K562 (cell line): ENCODE measurements around the gene POMC. TPM values are rescaled to one million over a fixed set of nuclear protein-coding genes. Genes with fewer than 3 reads are reported as not detected.

ENCODE experiments used
- ATAC-seq: fragments of 200-7000 bp; cut with Tn5 transposase; 3 replicates; pipeline ENCODE4 v1.9.1; 2020; ENCODE audit warnings: moderate library complexity
- BruUV-seq: library from RNA; stranded (reverse); fragments of 400-500 nt; replicated peaks from 2 replicates; lab custom pipeline; 2021; lab: Mats Ljungman, UMichigan
- CTCF ChIA-PET: fragments of 300-600 bp; formaldehyde crosslinking; extraction: SDS; loops from one replicate; lab custom pipeline; 2021; ENCODE audit warnings: low intra/inter-chr PET ratio; lab: Yijun Ruan, JAX
- POLR2A ChIA-PET: fragments of 300-600, 350-650 bp; sonication (Branson Sonifier 250); formaldehyde crosslinking; extraction: SDS; loops from one replicate; lab custom pipeline; 2021; ENCODE audit warnings: antibody characterized with exemption, inconsistent platforms; lab: Yijun Ruan, JAX
- DNase-seq, 4 experiments: peaks; one replicate each; pipeline versions ENCODE4 v3.0.0 to v3.0.0-alpha.2; 2011 to 2018; ENCODE audit warnings: low spot score in 3 of 4, mixed read lengths in 3 of 4; ENCODE audit errors: extremely low read depth in 1 of 4
- FAIRE-seq: peaks from 2 replicates; lab custom pipeline; 2011; peaks lifted over from hg19 to GRCh38; lab: Jason Lieb, UNC
- H2AFZ ChIP-seq: 2 replicates; pipeline ENCODE4 v1.6.0; 2011; ENCODE audit warnings: low read depth, low read length, control low read depth, inconsistent platforms
- H3K27ac ChIP-seq: fragments of 200-600 bp; 3 replicates; pipeline ENCODE4 v1.8.0; 2011; ENCODE audit warnings: low read depth, mild to moderate bottlenecking, control low read depth, inconsistent platforms, low read length, moderate library complexity, mixed read lengths; ENCODE audit errors: extremely low read depth
- H3K27me3 ChIP-seq, 2 experiments: fragments of 300-600 bp in 1 of 2; 2 replicates in 1 of 2; 3 replicates in 1 of 2; pipeline versions ENCODE4 v1.6.0 to v1.8.0; 2011; ENCODE audit warnings: inconsistent platforms in 2 of 2, low read length in 2 of 2, mild to moderate bottlenecking in 1 of 2, mixed read lengths in 1 of 2, moderate library complexity in 1 of 2; ENCODE audit not compliant: control insufficient read depth in 2 of 2, insufficient read depth in 2 of 2
- H3K36me3 ChIP-seq: fragments of 300-600 bp; 3 replicates; pipeline ENCODE4 v1.8.0; 2011; ENCODE audit warnings: mild to moderate bottlenecking, low read length, inconsistent platforms; ENCODE audit not compliant: control insufficient read depth, insufficient read depth
- H3K4me1 ChIP-seq, 2 experiments: fragments of 200-600 bp in 1 of 2; replicated peaks in 1 of 2; 2 replicates in 1 of 2; 3 replicates in 1 of 2; pipeline versions ENCODE4 v1.5.1 to v1.8.0; 2011; ENCODE audit warnings: inconsistent platforms in 2 of 2, low read length in 2 of 2, mild to moderate bottlenecking in 1 of 2, mixed read lengths in 1 of 2, moderate library complexity in 1 of 2; ENCODE audit not compliant: control insufficient read depth in 2 of 2, insufficient read depth in 2 of 2
- H3K4me2 ChIP-seq: 2 replicates; pipeline ENCODE4 v1.6.1; 2011; ENCODE audit warnings: low read length, control low read depth, inconsistent platforms, mixed read lengths; ENCODE audit not compliant: insufficient read depth
- H3K4me3 ChIP-seq: fragments of 200-600 bp; sonication (generic), shearing (Covaris generic); 2 replicates; pipeline ENCODE4 v1.5.1; 2016; ENCODE audit warnings: control low read depth, inconsistent platforms
- H3K79me2 ChIP-seq: fragments of 200-600 bp; 3 replicates; pipeline ENCODE4 v1.8.0; 2011; ENCODE audit warnings: low read length, inconsistent platforms; ENCODE audit not compliant: control insufficient read depth, insufficient read depth
- H3K9ac ChIP-seq, 2 experiments: 2 replicates each; pipeline versions ENCODE4 v1.6.0 to v1.6.1; 2011; ENCODE audit warnings: low read depth in 2 of 2, low read length in 2 of 2, control low read depth in 1 of 2, inconsistent platforms in 1 of 2, mild to moderate bottlenecking in 1 of 2, mixed read lengths in 1 of 2; ENCODE audit not compliant: insufficient read depth in 1 of 2
- H3K9me1 ChIP-seq: one replicate; pipeline ENCODE4 v1.6.0; 2011; ENCODE audit warnings: inconsistent platforms, mild to moderate bottlenecking, low read length, moderate library complexity; ENCODE audit not compliant: control insufficient read depth, insufficient read depth
- H3K9me3 ChIP-seq: replicated peaks from 2 replicates; pipeline ENCODE4 v1.5.1; 2011; ENCODE audit warnings: low read depth, low read length, inconsistent platforms; ENCODE audit not compliant: control insufficient read depth, insufficient read depth
- H4K20me1 ChIP-seq: replicated peaks from 2 replicates; pipeline ENCODE4 v1.6.1; 2011; ENCODE audit warnings: low read length, inconsistent platforms, mixed read lengths; ENCODE audit not compliant: control insufficient read depth, insufficient read depth
- FOXK1 ChIP-seq: sonication (generic); formaldehyde crosslinking; IDR thresholded peaks from 2 replicates; pipeline ENCODE4 v1.8.0; 2022; ENCODE audit warnings: missing genetic modification reagents, mild to moderate bottlenecking, borderline replicate concordance
- GMEB1 ChIP-seq: fragments of 250-450 bp; sonication (Bioruptor Pico); IDR thresholded peaks from 2 replicates; pipeline ENCODE4 v1.4.0; 2020; ENCODE audit warnings: mild to moderate bottlenecking
- LEF1 ChIP-seq: fragments of 450-650 bp; IDR thresholded peaks from 2 replicates; pipeline ENCODE4 v1.6.1; 2016; ENCODE audit warnings: mild to moderate bottlenecking
- MCM2 ChIP-seq: fragments of 450-650 bp; IDR thresholded peaks from 2 replicates; pipeline ENCODE4 v1.6.1; 2017; ENCODE audit warnings: low read depth, mild to moderate bottlenecking
- MEF2D ChIP-seq: conservative IDR thresholded peaks from 2 replicates; pipeline ENCODE4 v1.6.1; 2016; ENCODE audit warnings: low read depth, missing genetic modification characterization, missing compliant biosample characterization
- PREB ChIP-seq: sonication (generic); formaldehyde crosslinking; IDR thresholded peaks from 2 replicates; pipeline ENCODE4 v1.8.1; 2023; ENCODE audit warnings: mild to moderate bottlenecking, missing genetic modification reagents
- SMC3 ChIP-seq: conservative IDR thresholded peaks from 2 replicates; pipeline ENCODE4 v1.6.1; 2011; ENCODE audit warnings: low read depth, low read length, improper control_type of control experiment; ENCODE audit not compliant: insufficient read depth
- ZNF398 ChIP-seq: fragments of 250-450 bp; sonication (Bioruptor Pico); IDR thresholded peaks from 2 replicates; pipeline ENCODE4 v1.8.0; 2021; ENCODE audit warnings: moderate library complexity, mild to moderate bottlenecking, inconsistent platforms
- ZNF518B ChIP-seq: fragments of 250-450 bp; sonication (Bioruptor Pico); IDR thresholded peaks from 2 replicates; pipeline ENCODE4 v1.5.0; 2021; ENCODE audit warnings: mild to moderate bottlenecking, moderate library complexity
- ZNF655 ChIP-seq: fragments of 250-450 bp; sonication (Bioruptor Pico); IDR thresholded peaks from 2 replicates; pipeline ENCODE4 v1.5.0; 2021
- ZNF780A ChIP-seq: fragments of 250-450 bp; sonication (Bioruptor Pico); IDR thresholded peaks from 2 replicates; pipeline ENCODE4 v1.5.0; 2021; ENCODE audit warnings: mild to moderate bottlenecking
- WGBS: fragments of 100-300 bp; shearing (Covaris generic); methylation state at CpG from one replicate; pipeline ENCODE4 v1.1.6; 2016; ENCODE audit warnings: low coverage, mixed read lengths; ENCODE audit not compliant: insufficient coverage; ENCODE audit errors: missing lambda C conversion rate; 5-methylcytosine and 5-hydroxymethylcytosine counted together
- in situ Hi-C: fragments of 300-500 bp; cut with MboI; formaldehyde crosslinking; loops from 4 replicates; pipeline ENCODE4 v1.15.0; 2018; ENCODE audit warnings: inconsistent platforms, mixed read lengths
- intact Hi-C: fragments of 100-400 bp; cut with micrococcal nuclease; formaldehyde crosslinking; loops from 2 replicates; pipeline ENCODE4 v1.14.2; 2022
- polyA plus RNA-seq, 8 experiments: library from polyadenylated mRNA; depleted of rRNA in 4 of 8; stranded (reverse) in 5 of 8; unstranded in 3 of 8; fragments of >200 nt; fragmentation: Nextera tagmentation in 2 of 8; fragmentation: Illumina TruSeq in 1 of 8; extraction: Ambion mirVana in 2 of 8; extraction: Trizol in 1 of 8; gene quantifications; 2 replicates each; pipeline versions ENCODE4 v1.2.1 to v1.2.3, GENCODE V29; 2011 to 2014; ENCODE audit warnings: inconsistent platforms in 1 of 8, missing spikeins in 1 of 8
- total RNA-seq, 7 experiments: library from RNA; depleted of rRNA in 6 of 7; stranded (reverse); fragments of >200 nt in 6 of 7; fragmentation: Illumina TruSeq in 2 of 7; extraction: Trizol in 2 of 7; gene quantifications; 2 replicates each; pipeline versions ENCODE4 v1.2.1 to v1.2.3, GENCODE V29; 2011 to 2021; ENCODE audit warnings: low replicate concordance in 1 of 7

Gene POMC
- total and polyA plus RNA-seq, 9 of the 15 experiments (the other 6 are each of a cell fraction or from before 2014, with no cell fraction given), result not detected

DNA sequence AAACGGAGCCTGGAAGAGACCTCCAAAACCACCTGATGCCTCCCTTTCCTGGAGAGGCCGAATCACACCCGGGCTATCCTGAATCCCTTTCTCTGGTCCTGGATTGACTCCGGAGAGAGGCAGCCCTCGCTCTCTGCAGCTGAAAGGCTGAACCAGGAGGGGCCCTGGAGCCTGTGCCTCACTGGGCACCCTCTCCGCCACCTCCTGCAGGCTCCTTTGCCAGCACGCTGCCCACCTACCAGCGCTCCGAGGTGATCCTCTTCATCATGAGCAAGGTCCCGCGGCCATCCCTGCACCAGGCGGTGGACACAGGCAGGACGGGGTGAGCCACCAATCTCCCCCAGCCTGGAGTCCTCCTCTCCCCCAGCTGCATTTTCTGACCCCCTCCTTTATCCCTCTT lies 35.7 kb downstream of the POMC start:
- Histone ChIP-seq H3K27ac (no peak overlapping the region), H3K27me3 (peaks cover 51 to 84% of the 10 kb centered on the region in 2 experiments; a peak in 4 of 5 replicates), H3K9ac (0 out of 4 replicates have a peak overlapping the region, but pooled peaks of 1 of the 2 experiments have one; percentile 18), H3K4me1 (peaks cover 2 to 12% of the 10 kb centered on the region in 2 experiments; a peak in 4 of 5 replicates), H4K20me1 (peaks cover 7% of the 10 kb centered on the region; the same call in 1 of the 2 replicates), H3K79me2 (no peaks in the 10 kb centered on the region), H3K9me3 (no peaks in the 10 kb centered on the region), H3K36me3 (no peaks in the 10 kb centered on the region), H3K4me2 (no peak overlapping the region), H2AFZ (no peak overlapping the region), H3K4me3 (no peak overlapping the region), H3K9me1 (no peaks in the 10 kb centered on the region)
- DNase-seq, result no peak
- no peak for FAIRE-seq
- WGBS, result 24% methylated on average over 10 of the region's 13 CpGs
- TF ChIP-seq SMC3 (no peak), ZNF398 (CRISPR knock-in tag) (no peak), ZNF518B (CRISPR knock-in tag) (no peak), LEF1 (no peak), ZNF655 (CRISPR knock-in tag) (no peak), FOXK1 (CRISPR knock-in tag) (no peak), ZNF780A (CRISPR knock-in tag) (no peak), PREB (CRISPR knock-in tag) (no peak), GMEB1 (CRISPR knock-in tag) (no peak), MCM2 (no peak), MEF2D (tag) (no peak)
- in situ Hi-C loops, result loop anchor here (5.0 kb wide), 1 partner anchor 155 kb away; no protein-coding TSS in a partner anchor
- ChIA-PET POLR2A (interaction anchor here (0.6 to 1.0 kb wide), 2 partner anchors 37 to 174 kb away, joined by 3 to 4 read pairs; no protein-coding TSS in a partner anchor), CTCF (no interaction called here)
- no TSS peak for BruUV-seq
- ATAC-seq, result no peak
- intact Hi-C loops, result no loop called here
